ENCODE data around the gene CACNA1E.

- TF ChIP-seq EZH2phosphoT487 (IDR thresholded peaks at IDR 0.05; ENCODE audit: low read depth, severe bottlenecking, unreplicated experiment) (no peak), CTCF (IDR thresholded peaks at IDR 0.05; ENCODE audit: poor library complexity) (no peak), EZH2 (IDR thresholded peaks at IDR 0.05; ENCODE audit: borderline replicate concordance) (no peak)
These were observed 247.3 kb downstream of the CACNA1E start for GRCh38 chr1:181730606-181731005.

Measured in hepatocyte (in vitro differentiated cells).